ENCODE data around the gene PANX2.

Gene PANX2

DNA sequence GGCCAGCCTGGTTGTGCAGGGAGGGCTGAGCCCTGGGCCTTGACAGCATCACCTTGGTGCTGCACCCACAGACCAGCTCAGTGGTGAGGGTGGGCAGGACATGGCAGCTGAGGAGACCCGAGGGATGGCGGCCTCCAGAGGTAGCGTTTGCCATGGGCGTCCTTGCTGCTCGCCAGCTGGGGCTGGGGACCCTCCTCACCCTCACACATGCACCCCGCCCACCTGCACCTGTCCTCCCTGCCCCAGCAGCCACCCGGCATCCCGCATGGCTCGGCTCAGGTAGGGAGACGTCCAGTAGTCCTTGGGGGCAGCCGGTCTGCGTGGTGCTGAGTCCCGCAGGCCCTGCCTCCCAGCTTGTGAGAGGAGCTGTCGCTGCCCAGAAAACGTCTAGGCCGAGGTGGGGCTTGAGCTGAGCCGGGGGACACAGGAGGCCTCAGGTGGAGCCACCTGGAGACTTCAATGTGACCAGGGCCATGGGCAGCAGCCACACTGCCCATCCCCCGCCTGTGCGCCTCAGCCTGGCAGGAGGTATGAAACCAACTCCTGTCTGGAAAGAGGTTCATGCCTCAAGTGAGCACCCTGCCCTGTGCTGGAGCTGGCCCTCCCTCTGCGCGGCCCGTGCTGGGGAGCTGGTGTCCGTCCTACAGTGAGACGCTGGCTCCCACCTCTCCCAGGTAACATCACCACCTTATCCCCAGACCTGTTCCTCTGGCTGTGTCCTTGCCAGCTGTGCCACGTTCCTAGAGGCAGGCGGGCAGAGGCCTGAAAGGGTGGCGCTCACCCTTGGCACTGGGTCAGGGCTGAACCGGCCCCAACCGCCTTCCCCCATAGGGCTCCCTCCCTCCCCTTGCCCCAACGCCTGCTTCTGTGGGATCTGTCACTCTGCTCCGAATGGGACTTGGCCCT lies 11.9 kb downstream of the PANX2 start:
- Histone ChIP-seq H3K79me2 (ENCODE audit: control insufficient read depth, insufficient read depth, low read length, poor library complexity) (peaks cover 13% of the 10 kb centered on the region), H3K4me3 (ENCODE audit: low read depth, low read length) (no peak overlapping the region), H3K9me3 (ENCODE audit: insufficient read depth, low read depth, low read length) (peaks cover 4% of the 10 kb centered on the region), H2BK120ac (ENCODE audit: insufficient read depth, low read length, poor library complexity) (no peak overlapping the region), H3K14ac (ENCODE audit: low read length) (no peak overlapping the region), H2AFZ (ENCODE audit: insufficient read depth, low read length, poor library complexity) (no peak overlapping the region), H3K4me1 (ENCODE audit: control insufficient read depth in 1 of 2, insufficient read depth in 2 of 2, low read length in 2 of 2) (peaks cover 19 to 21% of the 10 kb centered on the region in 2 experiments), H2BK12ac (ENCODE audit: low read length) (no peak overlapping the region), H3K27ac (ENCODE audit: low read depth, low read length) (no peak overlapping the region), H4K91ac (ENCODE audit: low read depth, low read length) (no peak overlapping the region), H3K36me3 (ENCODE audit: control insufficient read depth in 1 of 2, insufficient read depth in 2 of 2, low read length in 2 of 2) (no peaks in the 10 kb centered on the region), H3K79me1 (ENCODE audit: low read length) (peaks cover 10% of the 10 kb centered on the region), H3K4ac (ENCODE audit: low read depth, low read length) (no peak overlapping the region), H3K27me3 (ENCODE audit: insufficient read depth, low read length) (no peaks in the 10 kb centered on the region), H3K18ac (ENCODE audit: low read length) (no peak overlapping the region), H3K23ac (ENCODE audit: low read length) (no peak overlapping the region), H4K8ac (ENCODE audit: low read depth, low read length) (no peak overlapping the region), H4K12ac (ENCODE audit: low read depth, low read length) (no peak overlapping the region), H3K9ac (ENCODE audit: low read length) (no peak overlapping the region), H2AK5ac (ENCODE audit: low read length) (no peak overlapping the region), H2BK5ac (ENCODE audit: low read depth, low read length, poor library complexity) (no peak overlapping the region), H3K4me2 (ENCODE audit: low read length) (no peak overlapping the region)
- no peak for DNase-seq
- WGBS (ENCODE audit: extremely low coverage, insufficient coverage, insufficient read length) = no CpG with 5 or more reads among the region's 31 CpGs

- peaks cover 1% of the 10 kb centered on the region for H3K9me3 ChIP-seq (ENCODE audit: insufficient read depth, low read depth, low read length)
- no peak overlapping the region for H3K27ac ChIP-seq (ENCODE audit: low read depth, low read length)
- H3K23ac ChIP-seq (ENCODE audit: low read length) = no peak overlapping the region
- DNase-seq = no peak
- peaks cover 19% of the 10 kb centered on the region in 2 experiments for H3K4me1 ChIP-seq (ENCODE audit: control insufficient read depth in 1 of 2, insufficient read depth in 2 of 2, low read length in 2 of 2)
- no peak overlapping the region for H2BK120ac ChIP-seq (ENCODE audit: insufficient read depth, low read length, poor library complexity)
- no peak overlapping the region for H2AFZ ChIP-seq (ENCODE audit: insufficient read depth, low read length, poor library complexity)
- H4K8ac ChIP-seq (ENCODE audit: low read depth, low read length) = no peak overlapping the region
- H3K36me3 ChIP-seq (ENCODE audit: control insufficient read depth in 1 of 2, insufficient read depth in 2 of 2, low read length in 2 of 2) = peaks cover 0 to under 1% of the 10 kb centered on the region in 2 experiments
- H4K91ac ChIP-seq (ENCODE audit: low read depth, low read length) = no peak overlapping the region
- H4K12ac ChIP-seq (ENCODE audit: low read depth, low read length) = no peak overlapping the region
- H3K4me3 ChIP-seq (ENCODE audit: low read depth, low read length) = no peak overlapping the region
- H2BK5ac ChIP-seq (ENCODE audit: low read depth, low read length, poor library complexity) = no peak overlapping the region
- H2BK12ac ChIP-seq (ENCODE audit: low read length) = no peak overlapping the region
- H3K79me2 ChIP-seq (ENCODE audit: control insufficient read depth, insufficient read depth, low read length, poor library complexity) = peaks cover 13% of the 10 kb centered on the region
- no peak overlapping the region for H3K18ac ChIP-seq (ENCODE audit: low read length)
- H2AK5ac ChIP-seq (ENCODE audit: low read length) = no peak overlapping the region
- no CpG with 5 or more reads among the region's 19 CpGs for WGBS (ENCODE audit: extremely low coverage, insufficient coverage, insufficient read length)
- no peak overlapping the region for H3K14ac ChIP-seq (ENCODE audit: low read length)
- peaks cover 10% of the 10 kb centered on the region for H3K79me1 ChIP-seq (ENCODE audit: low read length)
- H3K9ac ChIP-seq (ENCODE audit: low read length) = no peak overlapping the region
- H3K4ac ChIP-seq (ENCODE audit: low read depth, low read length) = no peak overlapping the region
- no peaks in the 10 kb centered on the region for H3K27me3 ChIP-seq (ENCODE audit: insufficient read depth, low read length)
- H3K4me2 ChIP-seq (ENCODE audit: low read length) = no peak overlapping the region
Observed at GRCh38 chr22:50183141-50183971, 12.8 kb downstream of the PANX2 start.

DNA sequence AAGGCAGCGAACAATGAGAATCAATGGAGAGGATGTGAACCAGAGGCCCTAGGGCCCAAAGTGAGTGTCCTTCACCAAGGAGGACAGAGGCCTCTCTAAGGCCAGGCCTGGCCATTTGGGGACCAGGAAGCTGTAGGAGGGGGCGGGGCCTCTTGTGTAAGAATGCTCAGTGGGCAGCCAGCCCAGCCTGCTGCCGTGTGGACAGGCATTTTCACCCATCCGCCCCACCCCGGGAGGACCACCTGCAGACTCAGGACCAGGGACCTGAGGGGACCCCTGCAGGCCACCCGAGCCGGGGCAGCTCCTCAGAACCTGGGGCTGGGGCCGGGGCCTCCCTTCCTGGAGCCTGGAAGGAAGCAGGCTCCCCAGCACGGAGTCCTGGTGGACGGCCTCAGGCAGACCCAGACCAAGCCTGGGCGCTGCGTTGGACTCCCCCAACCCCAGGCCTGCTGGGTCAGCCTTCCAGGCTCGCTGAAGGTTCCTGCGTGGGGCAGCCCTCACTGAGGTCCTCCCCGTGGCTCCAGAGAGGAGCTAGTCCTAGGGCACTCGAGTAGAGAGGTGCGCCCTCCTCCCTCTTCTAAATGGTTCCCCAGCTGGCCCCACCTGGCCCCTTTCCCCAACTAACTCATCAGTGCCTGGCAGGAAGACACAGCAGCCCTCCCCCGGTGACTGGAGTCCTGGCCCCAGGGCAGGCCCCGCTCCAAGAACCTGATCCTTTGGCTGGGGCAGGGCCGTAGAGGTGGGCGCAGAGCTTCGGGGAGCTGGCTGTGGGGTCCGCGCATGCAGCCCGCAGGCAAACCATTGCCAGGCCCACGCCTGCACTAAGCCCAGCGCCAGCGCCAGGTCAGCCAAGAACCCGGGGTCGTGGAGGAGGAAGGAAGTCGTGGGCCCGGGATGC lies 13.7 kb downstream of the PANX2 start:
- H3K9ac ChIP-seq (ENCODE audit: low read length) = no peak overlapping the region
- no CpG with 5 or more reads among the region's 32 CpGs for WGBS (ENCODE audit: extremely low coverage, insufficient coverage, insufficient read length)
- no peak overlapping the region for H3K23ac ChIP-seq (ENCODE audit: low read length)
- no peak overlapping the region for H4K12ac ChIP-seq (ENCODE audit: low read depth, low read length)
- peak overlapping the region; percentile 66 for H3K4me2 ChIP-seq (ENCODE audit: low read length)
- H3K14ac ChIP-seq (ENCODE audit: low read length) = no peak overlapping the region
- H3K27ac ChIP-seq (ENCODE audit: low read depth, low read length) = no peak overlapping the region
- H3K36me3 ChIP-seq (ENCODE audit: control insufficient read depth in 1 of 2, insufficient read depth in 2 of 2, low read length in 2 of 2) = peaks cover 0 to 5% of the 10 kb centered on the region in 2 experiments
- peak overlapping the region; percentile 54 for H4K8ac ChIP-seq (ENCODE audit: low read depth, low read length)
- H3K27me3 ChIP-seq (ENCODE audit: insufficient read depth, low read length) = no peaks in the 10 kb centered on the region
- H2BK5ac ChIP-seq (ENCODE audit: low read depth, low read length, poor library complexity) = no peak overlapping the region
- no peak overlapping the region for H2BK12ac ChIP-seq (ENCODE audit: low read length)
- no peak overlapping the region for H3K4me3 ChIP-seq (ENCODE audit: low read depth, low read length)
- peaks cover 10% of the 10 kb centered on the region for H3K79me1 ChIP-seq (ENCODE audit: low read length)
- peak overlapping the region; percentile 90 for H4K91ac ChIP-seq (ENCODE audit: low read depth, low read length)
- H3K79me2 ChIP-seq (ENCODE audit: control insufficient read depth, insufficient read depth, low read length, poor library complexity) = peaks cover 13% of the 10 kb centered on the region
- H3K4me1 ChIP-seq (ENCODE audit: control insufficient read depth in 1 of 2, insufficient read depth in 2 of 2, low read length in 2 of 2) = peaks cover 23 to 26% of the 10 kb centered on the region in 2 experiments
- H3K4ac ChIP-seq (ENCODE audit: low read depth, low read length) = no peak overlapping the region
- no peak for DNase-seq
- peaks cover 1% of the 10 kb centered on the region for H3K9me3 ChIP-seq (ENCODE audit: insufficient read depth, low read depth, low read length)
- H3K18ac ChIP-seq (ENCODE audit: low read length) = no peak overlapping the region
- peak overlapping the region; percentile 46 for H2AFZ ChIP-seq (ENCODE audit: insufficient read depth, low read length, poor library complexity)
- no peak overlapping the region for H2BK120ac ChIP-seq (ENCODE audit: insufficient read depth, low read length, poor library complexity)
- peak overlapping the region; percentile 35 for H2AK5ac ChIP-seq (ENCODE audit: low read length)
